Neural cell (in vitro differentiated cells): Measurements from ENCODE around the gene CFAP300. TPM values are rescaled to one million over a fixed set of nuclear protein-coding genes. Genes with fewer than 3 reads are reported as not detected.

Experiments
- H2AFZ ChIP-seq: fragments of 200-600, 300-800 bp; sonication (generic), shearing (Covaris generic); 2 replicates; pipeline ENCODE4 v1.6.0; 2014; ENCODE audit warnings: low read depth, mild to moderate bottlenecking, antibody characterized with exemption, low read length, moderate library complexity
- H3F3A ChIP-seq: fragments of 200-600 bp; shearing (Covaris generic); 2 replicates; pipeline ENCODE4 v1.6.1; 2016; ENCODE audit warnings: mild to moderate bottlenecking, moderate library complexity, mixed read lengths, antibody characterized with exemption, low read length; ENCODE audit not compliant: insufficient read depth, poor library complexity, severe bottlenecking
- H3K27ac ChIP-seq: fragments of 200-600, 300-800 bp; sonication (generic), shearing (Covaris generic); 2 replicates; pipeline ENCODE4 v1.5.1; 2014; ENCODE audit warnings: mild to moderate bottlenecking, low read length, moderate library complexity
- H3K27me3 ChIP-seq: fragments of 300-800, 200-600 bp; sonication (generic), shearing (Covaris generic); 2 replicates; pipeline ENCODE4 v1.6.0; 2014; ENCODE audit warnings: mild to moderate bottlenecking, low read depth, low read length, moderate library complexity; ENCODE audit not compliant: insufficient read depth
- H3K36me3 ChIP-seq: fragments of 300-800, 200-600 bp; sonication (generic), shearing (Covaris generic); 2 replicates; pipeline ENCODE4 v1.5.1; 2014; ENCODE audit warnings: mild to moderate bottlenecking, antibody characterized with exemption, low read length, moderate library complexity; ENCODE audit not compliant: insufficient read depth
- H3K4me2 ChIP-seq: fragments of 300-800, 200-600 bp; sonication (generic), shearing (Covaris generic); 2 replicates; pipeline ENCODE4 v1.6.0; 2014; ENCODE audit warnings: mild to moderate bottlenecking, low read length
- H3K4me3 ChIP-seq: fragments of 300-800, 200-600 bp; sonication (generic), shearing (Covaris generic); 2 replicates; pipeline ENCODE4 v1.5.1; 2014; ENCODE audit warnings: mild to moderate bottlenecking, low read length, moderate library complexity
- H3K79me2 ChIP-seq: fragments of 200-600 bp; shearing (Covaris generic); replicated peaks from 2 replicates; pipeline ENCODE4 v1.6.0; 2014; ENCODE audit warnings: mild to moderate bottlenecking, low read length, moderate library complexity; ENCODE audit not compliant: insufficient read depth
- H3K9ac ChIP-seq: fragments of 300-800, 200-600 bp; sonication (generic), shearing (Covaris generic); 2 replicates; pipeline ENCODE4 v1.6.1; 2016; ENCODE audit warnings: mild to moderate bottlenecking, low read length, mixed read lengths
- H3K9me2 ChIP-seq: fragments of 200-600 bp; shearing (Covaris generic); 2 replicates; pipeline ENCODE4 v1.6.1; 2016; ENCODE audit warnings: mild to moderate bottlenecking, low read length, mixed read lengths; ENCODE audit not compliant: insufficient read depth
- H3K9me3 ChIP-seq: fragments of 200-600, 300-800 bp; sonication (generic), shearing (Covaris generic); 2 replicates; pipeline ENCODE4 v1.6.1; 2016; ENCODE audit warnings: mild to moderate bottlenecking, mixed run types, low read length, moderate library complexity, mixed read lengths
- H4K20me1 ChIP-seq: fragments of 200-600 bp; shearing (Covaris generic); 2 replicates; pipeline ENCODE4 v1.6.1; 2016; ENCODE audit warnings: mild to moderate bottlenecking, mixed run types; ENCODE audit not compliant: insufficient read depth
- EP300 ChIP-seq: fragments of 450-650 bp; conservative IDR thresholded peaks from 2 replicates; pipeline ENCODE4 v1.6.1; 2014; ENCODE audit warnings: antibody characterized with exemption, mild to moderate bottlenecking, moderate library complexity; ENCODE audit not compliant: poor library complexity, severe bottlenecking
- EZH2 ChIP-seq: fragments of 200-600, 300-800 bp; shearing (Covaris generic), sonication (generic); IDR thresholded peaks from 2 replicates; pipeline ENCODE4 v1.6.1; 2014; ENCODE audit warnings: antibody characterized with exemption, low read length, borderline replicate concordance, mild to moderate bottlenecking; ENCODE audit not compliant: insufficient read depth, poor library complexity, severe bottlenecking
- MXI1 ChIP-seq: fragments of 450-650 bp; conservative IDR thresholded peaks from 2 replicates; pipeline ENCODE4 v1.6.1; 2014; ENCODE audit warnings: antibody characterized with exemption, mild to moderate bottlenecking; ENCODE audit not compliant: poor library complexity, severe bottlenecking
- POLR2AphosphoS5 ChIP-seq: IDR thresholded peaks from 2 replicates; pipeline ENCODE4 v1.6.1; 2012
- RAD21 ChIP-seq: fragments of 450-650 bp; conservative IDR thresholded peaks from 2 replicates; pipeline ENCODE4 v1.6.1; 2014; ENCODE audit warnings: antibody characterized with exemption, mild to moderate bottlenecking, moderate library complexity
- SMC3 ChIP-seq: fragments of 450-650 bp; conservative IDR thresholded peaks from 2 replicates; pipeline ENCODE4 v1.6.1; 2014; ENCODE audit warnings: antibody characterized with exemption, mild to moderate bottlenecking, moderate library complexity; ENCODE audit not compliant: poor library complexity
- TAF1 ChIP-seq: IDR thresholded peaks from 2 replicates; pipeline ENCODE4 v1.6.1; 2012; ENCODE audit warnings: low read depth
- polyA plus RNA-seq: library from polyadenylated mRNA; depleted of rRNA; stranded (reverse); fragments of >200 nt; gene quantifications from 2 replicates; pipeline ENCODE4 v1.2.3, GENCODE V29; 2014
- TF ChIP-seq, protein P1 (sequence below): IDR thresholded peaks from 2 replicates; pipeline ENCODE4 v1.6.1; 2012; ENCODE audit warnings: borderline replicate concordance
- TF ChIP-seq, protein P2 (sequence below): fragments of 450-650 bp; IDR thresholded peaks from 2 replicates; pipeline ENCODE4 v1.5.1; 2014; ENCODE audit warnings: antibody characterized with exemption, mild to moderate bottlenecking, moderate library complexity; ENCODE audit not compliant: poor library complexity, severe bottlenecking

Gene CFAP300
- polyA plus RNA-seq, 1 donor from 2014 or later: not detected

DNA sequence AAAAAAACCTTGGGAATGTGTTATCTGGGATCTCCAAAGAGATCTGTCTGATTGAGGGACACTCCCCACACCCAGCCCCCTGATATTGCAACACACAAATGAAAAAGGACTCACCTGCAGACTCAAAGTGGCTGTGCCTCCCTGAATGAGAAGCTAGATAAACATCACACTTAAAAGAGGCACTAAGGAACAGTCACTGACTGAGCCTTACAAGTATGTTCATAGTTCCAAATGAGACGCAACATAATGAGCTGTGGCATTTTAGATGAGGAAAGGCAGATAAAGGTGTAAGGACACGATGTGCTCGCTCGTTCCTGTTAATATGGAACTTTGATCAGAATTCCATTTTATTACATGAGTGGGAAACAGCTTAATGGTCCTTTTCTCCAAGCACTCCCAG, 21.0 kb upstream of the CFAP300 start:
- no peak overlapping the region for H3K4me2 ChIP-seq
- H3K36me3 ChIP-seq: no peaks in the 10 kb centered on the region
- no peak overlapping the region for H2AFZ ChIP-seq
- no peaks in the 10 kb centered on the region for H3F3A ChIP-seq
- no peaks in the 10 kb centered on the region for H3K79me2 ChIP-seq
- no peaks in the 10 kb centered on the region for H4K20me1 ChIP-seq
- no peak overlapping the region for H3K9ac ChIP-seq
- H3K27me3 ChIP-seq: no peaks in the 10 kb centered on the region
- H3K9me2 ChIP-seq: no peaks in the 10 kb centered on the region
- no peak overlapping the region for H3K4me3 ChIP-seq
- H3K9me3 ChIP-seq: no peaks in the 10 kb centered on the region
- H3K27ac ChIP-seq: no peak overlapping the region
- TF ChIP-seq, protein P1, sequence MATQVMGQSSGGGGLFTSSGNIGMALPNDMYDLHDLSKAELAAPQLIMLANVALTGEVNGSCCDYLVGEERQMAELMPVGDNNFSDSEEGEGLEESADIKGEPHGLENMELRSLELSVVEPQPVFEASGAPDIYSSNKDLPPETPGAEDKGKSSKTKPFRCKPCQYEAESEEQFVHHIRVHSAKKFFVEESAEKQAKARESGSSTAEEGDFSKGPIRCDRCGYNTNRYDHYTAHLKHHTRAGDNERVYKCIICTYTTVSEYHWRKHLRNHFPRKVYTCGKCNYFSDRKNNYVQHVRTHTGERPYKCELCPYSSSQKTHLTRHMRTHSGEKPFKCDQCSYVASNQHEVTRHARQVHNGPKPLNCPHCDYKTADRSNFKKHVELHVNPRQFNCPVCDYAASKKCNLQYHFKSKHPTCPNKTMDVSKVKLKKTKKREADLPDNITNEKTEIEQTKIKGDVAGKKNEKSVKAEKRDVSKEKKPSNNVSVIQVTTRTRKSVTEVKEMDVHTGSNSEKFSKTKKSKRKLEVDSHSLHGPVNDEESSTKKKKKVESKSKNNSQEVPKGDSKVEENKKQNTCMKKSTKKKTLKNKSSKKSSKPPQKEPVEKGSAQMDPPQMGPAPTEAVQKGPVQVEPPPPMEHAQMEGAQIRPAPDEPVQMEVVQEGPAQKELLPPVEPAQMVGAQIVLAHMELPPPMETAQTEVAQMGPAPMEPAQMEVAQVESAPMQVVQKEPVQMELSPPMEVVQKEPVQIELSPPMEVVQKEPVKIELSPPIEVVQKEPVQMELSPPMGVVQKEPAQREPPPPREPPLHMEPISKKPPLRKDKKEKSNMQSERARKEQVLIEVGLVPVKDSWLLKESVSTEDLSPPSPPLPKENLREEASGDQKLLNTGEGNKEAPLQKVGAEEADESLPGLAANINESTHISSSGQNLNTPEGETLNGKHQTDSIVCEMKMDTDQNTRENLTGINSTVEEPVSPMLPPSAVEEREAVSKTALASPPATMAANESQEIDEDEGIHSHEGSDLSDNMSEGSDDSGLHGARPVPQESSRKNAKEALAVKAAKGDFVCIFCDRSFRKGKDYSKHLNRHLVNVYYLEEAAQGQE: no peak
- TF ChIP-seq EZH2 (no peak), MXI1 (no peak), POLR2AphosphoS5 (no peak), SMC3 (no peak), RAD21 (no peak), TAF1 (no peak), EP300 (no peak)
- TF ChIP-seq, protein P2, sequence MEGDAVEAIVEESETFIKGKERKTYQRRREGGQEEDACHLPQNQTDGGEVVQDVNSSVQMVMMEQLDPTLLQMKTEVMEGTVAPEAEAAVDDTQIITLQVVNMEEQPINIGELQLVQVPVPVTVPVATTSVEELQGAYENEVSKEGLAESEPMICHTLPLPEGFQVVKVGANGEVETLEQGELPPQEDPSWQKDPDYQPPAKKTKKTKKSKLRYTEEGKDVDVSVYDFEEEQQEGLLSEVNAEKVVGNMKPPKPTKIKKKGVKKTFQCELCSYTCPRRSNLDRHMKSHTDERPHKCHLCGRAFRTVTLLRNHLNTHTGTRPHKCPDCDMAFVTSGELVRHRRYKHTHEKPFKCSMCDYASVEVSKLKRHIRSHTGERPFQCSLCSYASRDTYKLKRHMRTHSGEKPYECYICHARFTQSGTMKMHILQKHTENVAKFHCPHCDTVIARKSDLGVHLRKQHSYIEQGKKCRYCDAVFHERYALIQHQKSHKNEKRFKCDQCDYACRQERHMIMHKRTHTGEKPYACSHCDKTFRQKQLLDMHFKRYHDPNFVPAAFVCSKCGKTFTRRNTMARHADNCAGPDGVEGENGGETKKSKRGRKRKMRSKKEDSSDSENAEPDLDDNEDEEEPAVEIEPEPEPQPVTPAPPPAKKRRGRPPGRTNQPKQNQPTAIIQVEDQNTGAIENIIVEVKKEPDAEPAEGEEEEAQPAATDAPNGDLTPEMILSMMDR: no peak

DNA sequence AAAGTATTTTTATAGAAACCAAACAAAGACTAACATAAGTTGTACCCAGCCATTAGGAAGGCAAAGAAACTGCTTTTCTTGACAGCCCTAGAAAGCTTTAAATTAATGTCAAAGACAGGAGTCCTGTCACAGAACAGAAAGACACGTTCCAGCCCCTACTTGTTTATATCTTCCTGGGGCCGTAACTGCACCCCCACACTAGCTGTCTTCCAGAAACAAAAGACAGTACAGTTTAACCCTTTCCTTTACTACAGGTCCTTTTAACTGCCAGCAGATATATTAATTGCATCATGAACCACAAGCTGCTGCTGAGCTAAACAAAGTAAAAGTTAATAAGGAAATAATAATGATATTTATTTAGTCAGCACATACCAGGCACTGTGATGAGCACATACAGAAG, 20.3 kb upstream of the CFAP300 start:
- Histone ChIP-seq H3K36me3 (no peaks in the 10 kb centered on the region), H3K27ac (no peak overlapping the region), H3K9ac (no peak overlapping the region), H3K4me3 (no peak overlapping the region), H3K27me3 (no peaks in the 10 kb centered on the region), H3K9me2 (no peaks in the 10 kb centered on the region), H3F3A (no peaks in the 10 kb centered on the region), H3K9me3 (no peaks in the 10 kb centered on the region), H2AFZ (no peak overlapping the region), H3K79me2 (no peaks in the 10 kb centered on the region), H4K20me1 (no peaks in the 10 kb centered on the region), H3K4me2 (no peak overlapping the region)
- TF ChIP-seq EZH2 (no peak), TAF1 (no peak), MXI1 (no peak)
- TF ChIP-seq, protein P1: no peak
